RWPE1 (cell line): Measurements from ENCODE around the gene UCKL1.

ENCODE experiments used
- CTCF ChIA-PET: fragments of 350-600 bp; sonication (Branson Sonifier 250); formaldehyde crosslinking; extraction: SDS; loops from one replicate; lab custom pipeline; 2021; lab: Yijun Ruan, JAX
- POLR2A ChIA-PET: fragments of 400-600 bp; formaldehyde crosslinking; extraction: SDS; loops from one replicate; lab custom pipeline; 2020; ENCODE audit warnings: antibody characterized with exemption; ENCODE audit not compliant: low non-redundant PET; lab: Yijun Ruan, JAX
- DNase-seq: peaks from one replicate; pipeline ENCODE4 v3.0.0; 2012; ENCODE audit warnings: low spot score
- H3K27ac ChIP-seq: fragments of 450-650 bp; 2 replicates; pipeline ENCODE4 v1.5.1; 2017
- TF ChIP-seq, protein P1 (sequence below): fragments of 450-650 bp; conservative IDR thresholded peaks from 2 replicates; pipeline ENCODE4 v1.5.1; 2017; ENCODE audit warnings: low read depth, mild to moderate bottlenecking

UCKL1 gene

DNA sequence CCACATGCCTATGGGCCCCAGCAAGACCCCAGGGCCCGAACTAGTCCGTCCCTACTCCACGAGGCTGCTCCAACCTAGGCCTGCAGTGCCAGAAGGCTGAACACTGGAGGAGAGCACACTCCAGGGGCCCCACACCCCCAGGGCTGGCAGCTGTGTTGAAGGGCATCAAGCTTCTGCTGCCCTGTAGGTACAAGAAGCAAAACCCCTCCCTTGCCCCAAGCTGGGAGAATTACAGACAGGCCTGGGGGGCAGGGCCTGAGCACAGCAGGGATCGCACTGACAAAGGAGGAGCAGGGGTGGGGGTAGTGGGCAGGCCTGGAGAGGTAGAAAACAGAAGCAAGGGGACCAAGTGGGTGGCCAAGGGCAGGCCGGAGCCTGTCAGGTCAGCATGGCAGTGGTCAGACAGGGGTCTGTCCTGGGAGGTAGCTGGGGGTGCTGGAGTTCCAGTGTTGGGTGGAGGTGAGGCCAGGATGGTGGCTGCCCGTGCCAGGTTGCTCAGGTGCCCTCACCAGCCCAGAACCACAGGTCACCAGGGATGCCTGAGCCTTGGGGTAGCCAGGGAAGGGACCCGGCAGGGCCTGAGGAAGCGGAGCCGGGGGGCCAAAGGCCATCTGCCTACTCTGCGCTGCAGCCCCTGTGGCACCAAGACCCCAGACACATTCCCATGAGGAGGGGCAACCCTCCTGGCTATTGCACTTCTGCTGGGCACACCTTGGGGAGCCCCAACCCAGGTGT is 2.9 kb upstream of the UCKL1 start:
- POLR2A ChIA-PET = no interaction called here
- H3K27ac ChIP-seq = peak overlapping the region; percentile 99
- CTCF ChIA-PET = interaction anchor here (0.7 to 1.2 kb wide), 4 partner anchors 15 to 1152 kb away, joined by 4 to 5 read pairs (median 4); partner anchors contain the start of genes PRPF6 and SAMD10

DNA sequence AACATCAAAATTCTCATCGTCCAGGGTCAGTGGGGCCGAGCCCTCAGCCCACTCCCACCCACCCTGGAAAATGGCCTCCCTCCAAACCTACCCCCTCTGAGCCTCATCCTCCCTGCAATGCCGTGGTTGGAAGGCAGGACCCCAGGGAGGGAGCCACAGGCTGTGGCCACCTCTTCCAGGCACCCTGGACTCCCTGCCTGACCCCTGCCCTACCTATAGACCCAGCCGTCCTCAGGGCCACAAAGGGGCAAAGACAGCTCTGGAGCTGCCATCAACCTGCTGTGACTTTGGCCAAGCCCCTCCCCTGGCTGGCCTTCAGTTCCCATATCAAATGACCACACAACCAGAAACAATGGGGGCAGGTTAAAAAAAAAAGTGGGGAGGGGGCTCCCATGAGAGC is 2.3 kb upstream of the UCKL1 start:
- H3K27ac ChIP-seq = peak overlapping the region; percentile 99
- ChIA-PET CTCF (interaction anchor here (0.7 to 1.2 kb wide), 3 partner anchors 19 to 1151 kb away, joined by 4 read pairs; partner anchors contain the start of genes PRPF6 and SAMD10), POLR2A (no interaction called here)
- DNase-seq = no peak
- TF ChIP-seq, protein P1, sequence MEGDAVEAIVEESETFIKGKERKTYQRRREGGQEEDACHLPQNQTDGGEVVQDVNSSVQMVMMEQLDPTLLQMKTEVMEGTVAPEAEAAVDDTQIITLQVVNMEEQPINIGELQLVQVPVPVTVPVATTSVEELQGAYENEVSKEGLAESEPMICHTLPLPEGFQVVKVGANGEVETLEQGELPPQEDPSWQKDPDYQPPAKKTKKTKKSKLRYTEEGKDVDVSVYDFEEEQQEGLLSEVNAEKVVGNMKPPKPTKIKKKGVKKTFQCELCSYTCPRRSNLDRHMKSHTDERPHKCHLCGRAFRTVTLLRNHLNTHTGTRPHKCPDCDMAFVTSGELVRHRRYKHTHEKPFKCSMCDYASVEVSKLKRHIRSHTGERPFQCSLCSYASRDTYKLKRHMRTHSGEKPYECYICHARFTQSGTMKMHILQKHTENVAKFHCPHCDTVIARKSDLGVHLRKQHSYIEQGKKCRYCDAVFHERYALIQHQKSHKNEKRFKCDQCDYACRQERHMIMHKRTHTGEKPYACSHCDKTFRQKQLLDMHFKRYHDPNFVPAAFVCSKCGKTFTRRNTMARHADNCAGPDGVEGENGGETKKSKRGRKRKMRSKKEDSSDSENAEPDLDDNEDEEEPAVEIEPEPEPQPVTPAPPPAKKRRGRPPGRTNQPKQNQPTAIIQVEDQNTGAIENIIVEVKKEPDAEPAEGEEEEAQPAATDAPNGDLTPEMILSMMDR = no peak

More for the DNA sequence above, 2.9 kb upstream of the UCKL1 start:
- no peak for DNase-seq
- TF ChIP-seq, protein P1 = no peak

DNA sequence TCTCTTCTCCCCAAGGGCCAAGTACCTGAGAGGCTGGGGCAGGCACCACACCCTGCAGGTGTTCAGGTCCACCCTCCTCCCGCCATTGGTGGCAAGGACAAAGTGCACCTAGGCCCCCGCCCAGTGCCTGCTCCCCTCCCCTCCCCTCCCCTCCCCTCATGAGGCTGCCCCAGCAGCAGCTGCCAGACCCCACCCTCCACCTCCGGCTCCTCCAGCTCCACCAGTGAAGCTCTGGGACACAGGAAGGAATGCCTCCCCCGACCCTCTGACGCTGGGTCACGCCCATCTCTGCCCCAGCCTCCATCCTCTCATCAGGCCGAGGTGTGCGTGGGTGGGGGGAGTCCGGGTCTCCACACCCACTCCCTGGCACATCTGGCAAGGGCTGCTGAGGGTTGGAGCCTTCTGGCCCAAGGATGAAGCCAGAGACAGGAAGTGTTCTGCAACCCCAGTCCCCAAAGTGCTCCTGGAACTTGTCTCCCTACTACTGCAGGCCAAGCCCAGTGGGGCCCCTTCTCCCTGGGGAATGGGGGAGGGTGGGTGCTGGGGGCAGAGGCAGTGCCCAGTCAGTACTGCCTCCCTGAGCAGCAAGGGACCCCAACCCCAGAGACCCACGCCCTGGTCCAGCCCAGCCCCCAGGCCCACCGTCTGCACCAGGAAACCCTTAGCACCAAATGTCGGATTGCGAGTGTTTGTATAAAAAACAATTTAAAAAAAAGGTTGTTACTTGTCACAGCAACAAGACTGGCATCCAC is 1.6 kb upstream of the UCKL1 start:
- ChIA-PET CTCF (interaction anchor here (1.0 to 3.7 kb wide), 2 partner anchors 14 to 16 kb away, joined by 4 to 18 read pairs; no protein-coding TSS in a partner anchor), POLR2A (no interaction called here)
- TF ChIP-seq, protein P1 = no peak
- H3K27ac ChIP-seq = peak overlapping the region; percentile 99
- peak; percentile 90 for DNase-seq

DNA sequence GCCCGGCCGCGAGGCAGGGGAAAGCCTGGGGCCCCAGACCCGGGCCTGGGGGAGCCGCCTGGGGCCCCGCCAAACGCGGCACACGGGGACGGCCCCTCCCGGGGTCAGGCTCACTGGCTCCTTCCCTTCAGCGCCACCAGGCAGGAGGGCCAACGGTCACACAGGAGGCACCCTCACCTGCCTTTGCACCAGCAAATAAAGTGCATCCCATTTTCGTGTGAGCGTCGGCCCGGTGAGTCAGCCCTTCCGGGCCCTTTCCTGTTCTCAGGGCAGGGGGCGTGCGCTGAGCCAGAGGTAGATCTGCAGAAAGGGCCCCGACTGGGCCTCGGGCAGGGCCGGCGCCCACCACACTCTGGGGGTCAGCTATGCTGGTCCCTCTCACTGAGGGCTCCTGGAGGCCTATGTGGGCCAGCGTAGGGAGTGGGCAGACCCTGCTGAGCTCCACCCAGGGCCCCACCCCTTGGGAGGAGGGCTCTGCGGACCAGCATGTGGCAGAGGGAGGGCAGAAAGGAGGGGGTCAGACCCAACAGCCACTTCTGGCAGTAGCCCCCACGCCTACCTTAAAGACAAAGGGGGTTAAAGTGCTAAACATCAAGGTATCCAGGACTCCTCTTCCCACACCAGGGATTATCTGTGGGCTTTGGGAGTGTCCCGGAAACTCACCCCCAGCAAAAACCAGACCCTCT is 931 bp upstream of the UCKL1 start:
- peak overlapping the region; percentile 99 for H3K27ac ChIP-seq
- CTCF ChIA-PET = interaction anchor here (1.0 to 3.7 kb wide), 2 partner anchors 15 to 16 kb away, joined by 4 to 18 read pairs; no protein-coding TSS in a partner anchor
- peak; percentile 91 for DNase-seq

DNA sequence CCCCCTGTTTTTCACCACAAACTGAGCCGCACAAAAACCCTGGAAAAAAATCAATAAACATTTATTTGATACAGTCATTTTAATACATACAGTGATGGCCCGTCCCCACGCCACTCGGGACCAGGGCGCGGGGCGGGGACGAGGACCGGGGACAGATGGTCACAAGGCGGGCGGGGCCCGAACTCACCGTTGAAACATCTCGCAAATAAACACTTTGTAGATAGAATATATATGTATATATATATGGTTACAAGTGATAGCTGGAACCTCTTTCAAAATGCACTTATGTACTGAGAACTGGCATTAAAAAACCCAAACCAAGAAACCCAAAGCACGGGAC is 418 bp upstream of the UCKL1 start:
- TF ChIP-seq, protein P1 = no peak
- POLR2A ChIA-PET = interaction anchor here (0.6 to 1.2 kb wide), 5 partner anchors 12 to 249 kb away, joined by 3 to 4 read pairs (median 3); partner anchors contain the start of genes ARFRP1, PRPF6 and ZGPAT
- H3K27ac ChIP-seq = peak overlapping the region; percentile 99
- CTCF ChIA-PET = interaction anchor here (0.7 to 3.7 kb wide), 3 partner anchors 15 to 268 kb away, joined by 3 to 18 read pairs (median 4); no protein-coding TSS in a partner anchor
- no peak for DNase-seq

More for the DNA sequence above, 931 bp upstream of the UCKL1 start:
- TF ChIP-seq, protein P1 = no peak
- POLR2A ChIA-PET = interaction anchor here (1.2 kb wide), 1 partner anchor 11 kb away, joined by 3 read pairs; no protein-coding TSS in a partner anchor
